MM.1S (cell line): ENCODE results near the gene AFAP1.

Experiments used
- EZH2 ChIP-seq: fragments of 300-600 bp; sonication (generic); optimal IDR thresholded peaks from 2 replicates; pipeline ENCODE3; 2017; ENCODE audit warnings: low read depth, mild to moderate bottlenecking, antibody characterized with exemption, low read length, mixed read lengths
- EZH2phosphoT487 ChIP-seq: fragments of 300-600 bp; sonication (generic); IDR thresholded peaks from 2 replicates; pipeline ENCODE4 v1.6.1; 2018; ENCODE audit warnings: antibody characterized with exemption, low read length
- TF ChIP-seq, protein P1 (sequence below): fragments of 300-600 bp; sonication (generic); IDR thresholded peaks from 2 replicates; pipeline ENCODE4 v1.5.1; 2016; ENCODE audit warnings: antibody characterized with exemption, low read length, mixed read lengths

GRCh38 chr4:7903791-7904516 is 35.7 kb downstream of the AFAP1 start:
- TF ChIP-seq, protein P1, sequence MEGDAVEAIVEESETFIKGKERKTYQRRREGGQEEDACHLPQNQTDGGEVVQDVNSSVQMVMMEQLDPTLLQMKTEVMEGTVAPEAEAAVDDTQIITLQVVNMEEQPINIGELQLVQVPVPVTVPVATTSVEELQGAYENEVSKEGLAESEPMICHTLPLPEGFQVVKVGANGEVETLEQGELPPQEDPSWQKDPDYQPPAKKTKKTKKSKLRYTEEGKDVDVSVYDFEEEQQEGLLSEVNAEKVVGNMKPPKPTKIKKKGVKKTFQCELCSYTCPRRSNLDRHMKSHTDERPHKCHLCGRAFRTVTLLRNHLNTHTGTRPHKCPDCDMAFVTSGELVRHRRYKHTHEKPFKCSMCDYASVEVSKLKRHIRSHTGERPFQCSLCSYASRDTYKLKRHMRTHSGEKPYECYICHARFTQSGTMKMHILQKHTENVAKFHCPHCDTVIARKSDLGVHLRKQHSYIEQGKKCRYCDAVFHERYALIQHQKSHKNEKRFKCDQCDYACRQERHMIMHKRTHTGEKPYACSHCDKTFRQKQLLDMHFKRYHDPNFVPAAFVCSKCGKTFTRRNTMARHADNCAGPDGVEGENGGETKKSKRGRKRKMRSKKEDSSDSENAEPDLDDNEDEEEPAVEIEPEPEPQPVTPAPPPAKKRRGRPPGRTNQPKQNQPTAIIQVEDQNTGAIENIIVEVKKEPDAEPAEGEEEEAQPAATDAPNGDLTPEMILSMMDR = no peak
- TF ChIP-seq EZH2 = no peak
- no peak for TF ChIP-seq EZH2phosphoT487
